ENCODE data around the gene MCTP1. TPM values are rescaled to one million over a fixed set of nuclear protein-coding genes. Genes with fewer than 3 reads are reported as not detected.
"Not testable (repeated sequence)": the region's sequence is repeated elsewhere in the genome, so short reads cannot be mapped to it uniquely, and the experiment has no call there.

MCTP1 gene
- total RNA-seq, 1 donor, result 5.8 TPM

DNA sequence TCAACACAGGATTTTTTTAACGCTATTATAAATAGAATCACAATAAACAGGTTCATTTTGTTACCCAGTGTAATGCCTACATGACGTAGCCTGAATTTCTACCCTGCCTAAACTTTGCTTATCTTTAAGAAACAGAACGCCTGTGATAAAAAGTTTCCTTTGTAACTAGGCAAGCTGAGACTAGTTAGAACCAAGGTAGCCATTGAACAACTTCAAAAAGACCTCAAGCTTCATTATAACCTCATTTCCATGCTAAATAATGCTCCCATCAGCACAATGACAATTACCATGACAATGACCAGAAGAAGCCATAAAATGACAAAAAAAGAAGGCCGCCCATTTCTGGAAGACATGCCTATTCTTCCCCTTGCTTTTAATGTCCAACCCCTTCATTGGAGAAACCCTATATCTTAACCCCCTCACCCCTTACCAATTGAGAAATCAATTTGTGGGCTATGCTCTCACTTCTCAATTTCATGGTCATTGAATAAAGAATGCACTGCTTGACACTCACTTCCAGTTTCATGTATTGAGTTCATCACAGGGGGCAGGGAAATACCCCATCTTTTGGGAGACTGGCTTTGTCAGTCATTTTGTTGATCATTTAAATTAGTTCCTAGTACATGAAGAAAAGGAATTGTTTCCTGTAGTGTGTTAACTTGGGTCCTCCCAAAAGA is 276.8 kb downstream of the MCTP1 start:
- no peaks in the 10 kb centered on the region for H3K36me3 ChIP-seq (ENCODE audit: insufficient read depth, low read length)
- H4K20me1 ChIP-seq (ENCODE audit: insufficient read depth, low read length), result no peaks in the 10 kb centered on the region
- H3K79me2 ChIP-seq (ENCODE audit: insufficient read depth, low read length), result no peaks in the 10 kb centered on the region
- no peaks in the 10 kb centered on the region for H3K9me3 ChIP-seq (ENCODE audit: low read depth, low read length)
- no peak overlapping the region for H3K4me3 ChIP-seq (ENCODE audit: insufficient read depth, low read length)
- no peak overlapping the region for H3K4me2 ChIP-seq (ENCODE audit: insufficient read depth, low read length)
- H3K27me3 ChIP-seq (ENCODE audit: insufficient read depth, low read length), result no peaks in the 10 kb centered on the region
- H3K4me1 ChIP-seq (ENCODE audit: insufficient read depth, low read length), result no peaks in the 10 kb centered on the region
- TF ChIP-seq, protein P1, sequence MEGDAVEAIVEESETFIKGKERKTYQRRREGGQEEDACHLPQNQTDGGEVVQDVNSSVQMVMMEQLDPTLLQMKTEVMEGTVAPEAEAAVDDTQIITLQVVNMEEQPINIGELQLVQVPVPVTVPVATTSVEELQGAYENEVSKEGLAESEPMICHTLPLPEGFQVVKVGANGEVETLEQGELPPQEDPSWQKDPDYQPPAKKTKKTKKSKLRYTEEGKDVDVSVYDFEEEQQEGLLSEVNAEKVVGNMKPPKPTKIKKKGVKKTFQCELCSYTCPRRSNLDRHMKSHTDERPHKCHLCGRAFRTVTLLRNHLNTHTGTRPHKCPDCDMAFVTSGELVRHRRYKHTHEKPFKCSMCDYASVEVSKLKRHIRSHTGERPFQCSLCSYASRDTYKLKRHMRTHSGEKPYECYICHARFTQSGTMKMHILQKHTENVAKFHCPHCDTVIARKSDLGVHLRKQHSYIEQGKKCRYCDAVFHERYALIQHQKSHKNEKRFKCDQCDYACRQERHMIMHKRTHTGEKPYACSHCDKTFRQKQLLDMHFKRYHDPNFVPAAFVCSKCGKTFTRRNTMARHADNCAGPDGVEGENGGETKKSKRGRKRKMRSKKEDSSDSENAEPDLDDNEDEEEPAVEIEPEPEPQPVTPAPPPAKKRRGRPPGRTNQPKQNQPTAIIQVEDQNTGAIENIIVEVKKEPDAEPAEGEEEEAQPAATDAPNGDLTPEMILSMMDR (IDR thresholded peaks at IDR 0.05; ENCODE audit: extremely low read depth, low read depth, low read length), result no peak
- H3K27ac ChIP-seq (ENCODE audit: low read depth, low read length), result no peak overlapping the region
- no peak for DNase-seq (ENCODE audit: insufficient read length, low spot score, missing footprints)
- H2AFZ ChIP-seq (ENCODE audit: low read length), result no peak overlapping the region

DNA sequence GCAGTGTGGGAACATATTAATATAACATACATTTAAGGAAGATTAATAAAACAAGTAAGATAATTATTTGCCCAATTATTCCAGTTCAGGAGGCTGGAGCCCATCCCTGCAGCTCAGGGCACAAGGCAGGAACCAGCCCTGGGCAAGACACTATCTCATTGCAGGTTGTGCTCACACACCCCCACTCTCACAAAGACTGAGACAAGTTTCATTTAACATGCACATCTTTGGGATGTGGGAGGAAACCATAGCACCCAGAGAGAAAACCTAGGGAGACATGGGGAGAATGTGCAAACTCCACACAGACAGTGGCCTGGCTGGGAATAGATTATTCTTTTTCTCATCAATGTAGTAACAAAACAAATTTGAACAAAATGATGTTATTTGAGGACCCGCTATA is 279.1 kb downstream of the MCTP1 start:
- no peaks in the 10 kb centered on the region for H3K36me3 ChIP-seq (ENCODE audit: insufficient read depth, low read length)
- no peaks in the 10 kb centered on the region for H3K27me3 ChIP-seq (ENCODE audit: insufficient read depth, low read length)
- no peaks in the 10 kb centered on the region for H3K4me1 ChIP-seq (ENCODE audit: insufficient read depth, low read length)
- TF ChIP-seq, protein P1 (IDR thresholded peaks at IDR 0.05; ENCODE audit: extremely low read depth, low read depth, low read length), result no peak
- H3K9me3 ChIP-seq (ENCODE audit: low read depth, low read length), result no peaks in the 10 kb centered on the region
- H3K4me3 ChIP-seq (ENCODE audit: insufficient read depth, low read length), result no peak overlapping the region
- H2AFZ ChIP-seq (ENCODE audit: low read length), result no peak overlapping the region
- H3K4me2 ChIP-seq (ENCODE audit: insufficient read depth, low read length), result no peak overlapping the region
- no peak overlapping the region for H3K27ac ChIP-seq (ENCODE audit: low read depth, low read length)
- H4K20me1 ChIP-seq (ENCODE audit: insufficient read depth, low read length), result no peaks in the 10 kb centered on the region
- H3K79me2 ChIP-seq (ENCODE audit: insufficient read depth, low read length), result no peaks in the 10 kb centered on the region
- DNase-seq (ENCODE audit: insufficient read length, low spot score, missing footprints), result no peak

DNA sequence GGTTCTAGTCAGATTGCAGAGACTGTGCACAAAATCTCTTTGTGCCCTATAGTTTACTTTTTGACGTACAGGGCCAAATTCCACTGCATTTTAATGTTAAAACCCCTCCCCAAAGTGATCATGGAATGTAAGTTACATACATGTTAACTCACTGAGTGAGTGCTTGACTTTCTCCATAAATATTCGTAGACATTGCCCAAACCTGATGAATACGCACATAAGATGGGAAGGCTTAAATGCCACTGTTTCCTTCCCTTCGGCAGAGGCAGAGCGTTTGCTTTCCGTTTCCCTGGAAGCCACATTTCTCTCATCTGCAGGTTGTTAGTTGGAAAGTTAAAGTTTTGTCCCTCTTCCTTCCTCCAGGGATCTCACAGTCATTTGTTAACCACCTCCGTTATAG is 286.2 kb downstream of the MCTP1 start:
- Histone ChIP-seq H3K9me3 (ENCODE audit: low read depth, low read length) (no peaks in the 10 kb centered on the region), H3K4me3 (ENCODE audit: insufficient read depth, low read length) (peak overlapping the region; percentile 58), H3K27ac (ENCODE audit: low read depth, low read length) (no peak overlapping the region), H2AFZ (ENCODE audit: low read length) (peak overlapping the region; percentile 90), H3K4me1 (ENCODE audit: insufficient read depth, low read length) (no peaks in the 10 kb centered on the region), H3K36me3 (ENCODE audit: insufficient read depth, low read length) (no peaks in the 10 kb centered on the region), H3K4me2 (ENCODE audit: insufficient read depth, low read length) (peak overlapping the region; percentile 62), H3K79me2 (ENCODE audit: insufficient read depth, low read length) (no peaks in the 10 kb centered on the region), H4K20me1 (ENCODE audit: insufficient read depth, low read length) (no peaks in the 10 kb centered on the region), H3K27me3 (ENCODE audit: insufficient read depth, low read length) (no peaks in the 10 kb centered on the region)
- TF ChIP-seq, protein P1 (IDR thresholded peaks at IDR 0.05; ENCODE audit: extremely low read depth, low read depth, low read length), result no peak
- DNase-seq (ENCODE audit: insufficient read length, low spot score, missing footprints), result no peak

DNA sequence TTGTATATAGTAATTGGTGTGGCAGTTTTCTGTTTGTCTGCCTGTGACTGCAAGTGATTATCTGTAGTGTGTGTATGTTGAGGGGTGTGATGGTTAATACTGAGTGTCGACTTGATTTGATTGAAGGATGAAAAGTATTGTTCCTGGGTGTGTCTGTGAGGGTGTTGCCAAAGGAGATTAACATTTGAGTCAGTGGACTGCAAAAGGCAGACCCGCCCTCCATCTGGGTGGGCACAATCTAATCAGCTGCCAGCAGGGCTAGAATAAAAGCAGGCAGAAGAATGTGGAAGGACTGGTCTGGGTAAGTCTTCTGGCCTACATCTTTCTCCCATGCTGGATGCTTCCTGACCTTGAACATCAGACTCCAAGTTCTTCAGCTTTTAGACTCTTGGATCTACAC is 290.4 kb downstream of the MCTP1 start:
- not testable (repeated sequence) for H3K27me3 ChIP-seq (ENCODE audit: insufficient read depth, low read length); H4K20me1 ChIP-seq (ENCODE audit: insufficient read depth, low read length); H3K27ac ChIP-seq (ENCODE audit: low read depth, low read length); H3K36me3 ChIP-seq (ENCODE audit: insufficient read depth, low read length); H2AFZ ChIP-seq (ENCODE audit: low read length); DNase-seq (ENCODE audit: insufficient read length, low spot score, missing footprints); H3K4me2 ChIP-seq (ENCODE audit: insufficient read depth, low read length); H3K79me2 ChIP-seq (ENCODE audit: insufficient read depth, low read length); H3K4me3 ChIP-seq (ENCODE audit: insufficient read depth, low read length); H3K9me3 ChIP-seq (ENCODE audit: low read depth, low read length); H3K4me1 ChIP-seq (ENCODE audit: insufficient read depth, low read length)

All from osteoblast (primary cell).